SK-N-DZ (cell line): ENCODE data around the gene ASF1B.

Source experiments
- DNase-seq: peaks from one replicate; pipeline ENCODE4 v3.0.0-alpha.2; 2015; ENCODE audit warnings: low spot score

The ASF1B gene

DNA sequence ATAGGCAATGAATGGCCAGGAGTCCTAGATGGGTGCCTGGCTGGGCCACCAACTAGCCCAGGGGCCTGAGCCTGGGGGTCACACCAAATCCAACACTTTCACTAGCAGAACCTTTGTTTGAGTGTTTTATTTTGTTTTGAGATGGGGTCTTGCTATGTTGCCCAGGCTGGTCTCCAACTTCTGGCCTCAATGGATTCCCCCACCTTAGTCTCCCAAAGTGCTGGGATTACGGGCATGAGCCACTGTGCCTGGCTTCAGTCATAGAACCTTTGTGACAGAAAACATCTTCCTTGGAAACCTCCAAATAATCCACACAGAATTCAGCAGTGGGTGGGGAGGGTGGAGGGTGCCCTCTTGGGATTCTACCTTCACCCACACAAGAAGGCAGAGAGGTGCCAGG lies 24.9 kb downstream of the ASF1B start:
- DNase-seq = no peak

DNA sequence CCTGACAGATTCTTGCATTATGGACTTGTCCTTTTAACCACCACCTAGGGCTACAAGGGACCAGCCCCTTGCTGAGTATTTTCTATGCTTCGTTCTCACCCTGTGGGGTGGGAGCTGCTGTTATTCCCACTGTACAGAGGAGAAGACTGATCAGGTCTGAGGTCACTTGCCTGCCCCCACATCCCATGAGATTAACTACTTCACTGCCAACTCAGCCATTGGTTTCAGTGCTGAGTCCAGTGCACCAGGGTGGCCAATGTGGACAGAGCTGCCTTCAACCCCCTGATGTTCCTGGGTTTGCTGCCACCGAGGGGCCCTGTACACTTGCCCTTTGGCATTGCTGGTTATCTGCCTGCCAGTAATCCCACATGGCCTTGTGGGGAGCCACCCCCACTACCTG lies 25.7 kb downstream of the ASF1B start:
- DNase-seq = no peak

DNA sequence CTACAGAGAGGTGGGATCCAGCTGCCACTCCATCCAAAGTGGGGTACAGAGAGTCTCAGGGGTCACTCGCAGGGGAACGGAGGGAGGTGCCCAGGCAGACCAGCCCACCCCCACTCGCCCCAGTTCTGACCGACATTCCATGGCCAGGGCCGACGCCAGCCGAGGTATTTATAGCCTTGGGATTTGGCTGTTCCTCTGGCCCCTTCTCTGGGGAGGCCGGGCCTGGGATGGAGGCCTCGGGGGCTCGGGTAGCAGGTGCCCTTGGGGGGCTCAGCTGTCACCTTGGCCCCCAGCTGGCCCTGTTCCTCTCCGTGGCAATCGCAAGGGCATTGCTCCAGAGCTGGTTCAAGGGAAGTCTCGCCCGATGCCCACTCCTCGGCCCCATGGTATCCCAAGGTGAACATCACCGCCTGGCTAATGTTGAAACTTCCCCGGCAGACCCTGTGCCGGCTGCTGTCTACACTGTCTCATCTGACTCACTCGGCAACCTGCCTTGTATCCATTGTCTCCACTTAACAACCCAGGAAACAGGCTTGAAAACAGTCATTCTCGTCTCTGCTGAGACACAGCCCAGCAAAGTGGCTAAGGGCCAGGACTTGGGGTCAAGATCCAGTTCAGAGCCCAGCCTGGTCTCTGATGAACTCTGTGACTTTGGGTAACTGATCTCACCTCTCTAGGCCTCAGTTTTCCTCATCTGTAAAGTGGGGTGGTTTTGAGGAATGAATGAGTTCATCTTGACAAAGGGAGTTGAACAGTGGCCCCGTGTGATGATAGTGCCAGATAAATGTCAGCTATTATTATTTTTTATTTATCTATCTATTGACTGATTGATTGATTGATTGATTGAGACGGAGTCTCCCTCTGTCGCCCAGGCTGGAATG lies 28.6 kb downstream of the ASF1B start:
- no peak for DNase-seq

DNA sequence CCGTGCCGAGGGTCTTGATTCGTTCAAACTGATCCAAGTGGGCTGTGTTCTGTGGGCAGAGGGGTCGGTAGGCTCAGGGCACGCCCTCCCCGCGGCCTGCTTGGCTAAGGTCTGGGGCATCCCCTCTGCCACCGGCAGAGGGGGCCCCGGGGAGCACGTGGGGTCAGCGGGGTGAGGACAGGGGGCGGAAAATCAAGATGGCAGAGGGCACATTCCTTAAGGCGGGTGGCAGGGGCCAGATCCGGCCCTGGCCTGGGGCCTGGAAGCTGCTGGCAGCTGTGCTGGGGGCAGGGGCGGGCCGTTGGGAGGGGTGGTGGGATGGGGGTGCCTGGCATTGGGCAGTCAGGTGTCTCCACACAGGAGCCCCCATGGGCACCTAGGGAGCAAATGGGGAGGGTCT lies 29.5 kb downstream of the ASF1B start:
- DNase-seq = no peak

DNA sequence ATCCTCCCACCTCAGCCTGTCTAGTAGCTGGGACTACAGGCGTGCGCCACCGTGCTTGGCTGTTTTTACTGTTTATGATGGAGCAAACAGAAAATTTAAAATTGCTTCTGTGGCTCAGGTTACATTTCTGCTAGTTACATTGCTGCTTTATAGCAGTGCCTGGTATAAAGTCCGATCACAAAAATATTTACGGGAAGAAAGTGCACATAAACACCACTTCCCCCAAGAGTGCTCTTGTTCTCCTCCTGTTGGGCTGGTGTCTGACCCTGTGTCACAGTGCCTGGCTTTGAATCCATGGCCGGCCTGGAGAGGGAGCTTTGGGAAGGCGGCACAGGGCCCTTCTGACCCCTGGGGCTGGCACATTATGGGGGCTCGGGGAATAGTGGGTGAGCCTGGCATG lies 30.7 kb downstream of the ASF1B start:
- DNase-seq = no peak

DNA sequence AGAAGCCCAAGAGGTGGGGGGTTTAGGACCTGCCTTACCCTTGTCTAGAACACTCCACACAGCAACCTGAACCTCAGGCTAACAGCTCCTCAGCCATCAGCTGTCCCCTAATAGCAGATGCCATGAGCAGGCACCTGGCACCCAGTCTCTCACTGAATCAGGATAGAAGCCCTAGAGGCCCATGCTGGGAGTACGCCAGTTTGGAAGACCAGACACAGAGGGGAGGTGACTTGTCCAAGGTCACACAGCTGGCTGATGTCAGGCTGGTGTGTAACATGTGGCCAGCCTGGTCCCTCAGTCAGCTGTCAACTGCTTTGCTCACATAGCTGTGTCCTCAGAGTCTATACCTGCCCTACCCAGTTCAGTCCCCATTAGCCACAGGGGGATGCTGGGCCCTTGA lies 33.1 kb downstream of the ASF1B start:
- no peak for DNase-seq

DNA sequence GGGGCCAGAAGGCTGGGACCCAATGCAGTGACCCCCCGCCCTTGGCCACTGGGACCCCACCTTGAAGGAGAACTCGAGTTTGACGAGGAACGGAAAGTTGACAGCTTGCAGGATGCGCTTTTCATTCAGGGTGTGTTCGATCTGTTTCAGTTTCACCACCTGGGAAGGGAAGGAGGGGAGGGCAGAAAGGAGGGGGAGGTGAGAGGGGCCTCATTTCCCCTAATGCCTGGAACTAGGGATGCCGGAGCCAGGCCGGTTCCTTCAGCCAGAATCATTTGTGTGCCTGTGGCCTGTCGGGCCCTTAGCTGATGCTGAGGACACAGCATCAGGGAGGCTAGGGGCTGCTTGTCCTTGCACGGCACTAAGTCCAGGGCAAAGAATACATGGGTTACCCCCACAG lies 33.6 kb downstream of the ASF1B start:
- no peak for DNase-seq

DNA sequence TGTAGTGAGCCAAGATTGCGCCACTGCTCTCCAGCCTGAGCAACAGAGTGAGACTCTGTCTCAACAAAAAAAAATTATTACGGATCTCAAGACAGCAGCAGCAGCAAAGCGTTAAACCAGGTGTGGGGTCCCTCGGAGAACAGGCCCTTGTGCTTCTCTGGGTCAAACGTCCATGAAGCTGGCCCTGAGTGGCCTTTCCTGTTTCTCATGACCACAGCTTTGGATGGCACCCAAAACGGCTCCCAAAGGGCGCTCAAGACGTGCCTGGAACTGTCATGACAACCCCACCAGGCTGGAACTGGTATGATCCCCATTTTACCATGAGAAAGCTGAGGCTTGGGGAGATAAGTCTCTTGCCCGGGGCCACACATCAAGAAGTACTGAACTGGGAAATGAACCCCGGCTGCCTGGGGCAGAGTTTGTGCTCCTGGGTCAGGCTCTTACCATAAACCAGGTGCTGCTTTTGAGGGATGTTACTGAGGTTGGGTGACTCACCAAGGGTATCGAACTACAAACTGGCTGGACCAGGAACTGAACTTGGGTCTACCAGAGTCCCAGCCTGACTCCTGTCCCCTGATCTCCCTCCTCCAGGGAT lies 34.2 kb downstream of the ASF1B start:
- no peak for DNase-seq

DNA sequence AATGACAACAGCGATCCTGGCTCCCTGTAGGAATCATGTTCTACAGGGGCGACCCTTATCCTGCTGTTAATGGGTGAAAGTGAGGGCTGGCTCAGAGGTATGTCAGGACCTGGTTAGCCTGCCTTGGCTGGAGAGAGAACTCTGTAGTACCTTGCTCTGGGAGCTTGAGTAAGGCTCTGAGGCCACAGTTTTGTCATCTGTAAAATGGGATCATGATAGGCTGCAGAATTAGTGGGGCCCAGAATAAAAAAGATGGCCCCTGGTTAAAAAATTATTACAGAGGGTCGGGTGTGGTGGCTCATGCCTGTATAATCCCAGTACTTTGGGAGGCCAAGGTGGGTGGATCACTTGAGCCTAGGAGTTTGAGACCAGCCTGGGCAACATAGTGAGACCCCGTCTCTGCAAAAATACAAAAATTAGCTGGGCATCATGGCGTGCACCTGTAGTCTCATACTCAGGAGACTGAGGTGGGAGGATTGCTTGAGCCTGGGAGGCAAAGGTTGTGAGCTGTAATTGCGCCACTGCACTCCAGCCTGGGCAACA lies 35.3 kb downstream of the ASF1B start:
- no peak for DNase-seq

DNA sequence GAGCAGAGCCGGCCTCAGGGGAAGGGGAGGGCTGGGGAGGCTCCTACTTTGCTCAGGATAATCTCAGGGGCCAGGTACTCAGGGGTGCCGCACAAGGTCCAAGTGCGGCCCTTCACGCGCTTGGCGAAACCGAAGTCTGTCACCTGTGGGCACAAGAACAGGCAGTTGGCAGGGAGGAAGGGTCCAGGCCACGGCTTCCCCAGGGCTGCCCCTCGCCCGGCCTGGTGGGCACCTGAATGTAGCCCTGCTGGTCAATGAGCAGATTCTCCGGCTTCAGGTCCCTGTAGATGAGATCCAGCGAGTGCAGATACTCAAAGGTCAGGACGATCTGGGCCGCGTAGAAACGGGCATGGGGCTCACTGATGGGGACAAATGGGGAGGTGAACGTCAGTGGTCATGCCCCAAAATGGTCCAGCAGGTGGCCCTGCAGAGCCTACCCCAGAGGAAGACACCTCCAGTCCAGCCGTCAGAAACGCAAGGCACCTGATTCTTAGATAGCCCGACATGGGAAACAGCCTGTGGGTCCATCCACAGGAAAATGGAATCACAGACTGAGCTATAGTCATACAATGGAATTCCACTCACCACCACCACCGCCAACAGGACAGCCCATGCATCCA lies 38.7 kb downstream of the ASF1B start:
- DNase-seq = no peak

DNA sequence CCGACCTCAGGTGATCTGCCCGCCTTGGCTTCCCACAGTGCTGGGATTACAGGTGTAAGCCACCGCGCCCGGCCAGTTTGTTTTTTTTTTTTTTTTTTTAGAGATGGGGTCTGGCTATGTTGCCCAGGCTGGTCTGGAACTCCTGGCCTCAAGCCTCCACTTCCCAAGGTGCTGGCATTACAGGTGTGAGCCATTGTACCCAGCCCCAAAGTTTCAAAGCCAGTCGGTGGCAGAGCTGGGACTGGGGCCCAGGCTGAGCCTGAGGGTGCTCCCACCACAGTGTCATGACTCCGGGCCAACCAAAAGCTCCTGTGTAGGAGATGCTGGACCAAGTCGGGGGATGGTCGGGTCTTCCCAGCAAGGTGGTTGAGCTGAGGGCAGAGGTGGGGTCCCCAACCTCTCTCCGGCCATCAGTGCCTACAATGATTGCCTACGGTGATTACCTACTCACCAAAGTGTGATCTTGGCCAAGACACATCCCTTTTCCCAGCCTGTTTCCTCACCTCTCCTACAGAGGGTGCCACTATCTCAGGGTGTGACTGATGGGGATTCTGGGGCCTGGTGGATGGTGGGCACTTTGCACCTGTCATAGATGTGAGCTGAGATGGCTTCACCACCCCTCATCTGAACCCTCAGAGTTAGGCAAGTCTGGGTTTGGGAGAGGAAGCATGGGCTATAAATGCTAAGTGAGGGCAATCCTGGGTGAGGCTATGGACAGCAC lies 40.0 kb downstream of the ASF1B start:
- DNase-seq = no peak

DNA sequence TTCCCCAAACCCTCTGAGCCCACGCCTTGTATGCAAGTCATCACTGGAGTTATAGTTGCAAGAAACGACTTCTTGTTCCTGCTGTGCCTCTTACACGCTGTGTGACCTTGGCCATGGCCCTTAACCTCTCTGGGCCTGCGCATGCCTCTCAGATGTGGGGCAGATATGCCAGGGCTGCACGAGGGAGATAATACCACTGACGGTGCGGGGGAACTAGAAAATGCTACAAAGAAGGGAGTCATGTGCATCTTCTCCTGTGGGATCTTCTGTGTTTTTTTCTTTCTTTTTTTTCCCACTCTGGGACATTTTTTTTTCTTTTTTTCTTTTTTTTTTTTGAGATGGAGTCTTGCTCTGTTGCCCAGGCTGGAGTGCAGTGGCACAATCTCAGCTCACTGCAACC lies 41.5 kb downstream of the ASF1B start:
- DNase-seq = no peak

DNA sequence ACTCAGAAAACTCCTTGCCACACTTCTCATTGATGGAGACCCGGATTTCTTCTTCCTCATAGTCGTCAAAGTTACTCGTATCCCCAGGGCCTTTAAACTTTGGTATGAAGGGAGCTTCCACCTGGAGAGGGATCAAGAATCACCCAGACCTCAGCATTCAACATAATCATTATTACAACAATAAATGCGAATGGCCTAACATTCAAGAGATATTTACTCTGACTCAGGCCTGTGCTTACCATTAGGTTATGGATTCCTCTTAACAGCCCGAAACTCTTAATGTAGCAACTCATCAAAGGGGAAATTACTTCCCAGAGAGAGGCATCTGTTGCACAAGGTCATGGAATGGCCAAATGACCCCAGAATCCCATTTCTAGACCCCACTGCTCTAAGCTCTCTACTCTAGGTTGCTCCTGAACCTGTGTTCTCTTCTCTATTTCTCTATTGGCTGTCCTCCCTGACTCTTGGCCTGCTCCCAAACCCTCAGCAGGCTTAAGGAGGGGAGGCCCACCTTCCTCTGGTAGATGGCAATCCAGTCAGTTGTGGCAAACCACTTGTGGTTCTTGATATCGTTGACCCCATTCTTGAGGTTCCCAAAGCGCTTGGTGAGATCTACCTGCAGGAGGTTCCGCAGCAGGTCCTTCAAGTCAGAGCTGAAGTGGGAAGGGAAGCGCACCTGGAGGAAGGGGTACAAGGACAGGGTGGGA lies 43.1 kb downstream of the ASF1B start:
- DNase-seq = no peak

DNA sequence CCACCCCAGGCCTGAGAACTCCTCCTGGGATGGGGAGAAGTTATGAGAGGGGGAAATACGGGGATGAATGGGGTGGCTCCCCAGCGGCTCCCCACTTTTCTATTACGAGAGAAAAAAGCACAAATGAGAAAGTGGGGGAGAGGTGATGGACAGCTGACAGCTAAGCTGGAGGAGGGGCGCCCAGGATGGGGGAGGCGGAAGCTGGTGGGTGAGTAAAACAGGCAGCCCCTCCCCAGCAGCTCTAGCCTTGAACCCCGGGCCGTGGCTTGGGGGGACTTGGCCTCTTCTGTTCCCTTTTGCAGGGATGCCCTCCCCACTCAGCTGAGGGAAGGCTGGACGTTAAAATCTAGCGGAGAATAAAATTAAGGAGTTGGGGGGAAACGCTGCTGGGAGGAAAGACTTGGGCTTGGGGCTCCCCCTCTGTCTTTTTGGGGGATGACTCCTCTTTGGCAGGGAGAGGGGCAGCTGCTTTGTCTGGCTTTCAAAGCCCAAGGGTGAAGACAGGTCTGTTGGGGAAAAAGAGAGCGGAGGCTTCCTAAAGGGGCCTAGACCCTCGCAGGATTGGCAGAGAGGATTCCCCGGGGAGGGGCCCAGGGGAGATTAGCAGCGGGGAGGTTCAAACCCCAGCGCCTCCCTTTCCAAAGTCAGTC lies 44.5 kb downstream of the ASF1B start:
- DNase-seq = no peak

DNA sequence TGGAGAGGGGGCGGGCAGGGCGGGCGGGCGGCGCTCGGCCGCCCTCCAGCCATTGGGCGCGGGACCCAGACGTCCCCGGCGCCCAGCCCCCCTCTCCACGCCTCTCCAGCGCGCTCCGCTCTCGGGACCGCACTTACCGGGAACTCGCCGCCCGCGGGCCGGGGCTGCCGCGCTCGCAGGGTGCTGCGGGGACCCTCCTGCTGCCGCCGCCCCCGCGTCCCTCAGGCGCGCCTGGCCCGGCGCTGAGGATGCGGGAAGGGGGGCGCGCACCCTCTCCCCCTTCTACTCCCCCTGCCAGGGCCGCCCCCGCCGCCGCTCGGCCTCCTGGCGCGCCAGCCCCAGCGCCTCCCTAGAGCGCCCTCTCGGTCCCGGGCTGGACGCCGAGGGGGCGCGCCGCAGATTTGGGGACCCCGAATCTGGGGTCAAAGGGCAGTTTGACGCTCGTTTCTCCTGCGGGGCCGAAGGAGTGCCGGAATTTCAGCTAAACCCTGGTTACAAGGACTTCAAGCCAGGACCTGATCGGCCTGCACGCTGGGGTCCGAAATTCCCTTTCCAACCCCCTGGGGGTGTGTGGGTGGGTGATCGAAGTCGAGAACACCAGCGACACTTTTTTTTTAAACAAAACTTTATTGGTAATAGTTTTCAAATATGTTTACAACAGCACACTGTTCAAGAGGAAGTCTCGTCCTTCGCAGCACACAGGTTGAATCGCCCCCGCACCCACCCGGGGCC lies 45.1 kb downstream of the ASF1B start:
- peak; percentile 73 for DNase-seq

DNA sequence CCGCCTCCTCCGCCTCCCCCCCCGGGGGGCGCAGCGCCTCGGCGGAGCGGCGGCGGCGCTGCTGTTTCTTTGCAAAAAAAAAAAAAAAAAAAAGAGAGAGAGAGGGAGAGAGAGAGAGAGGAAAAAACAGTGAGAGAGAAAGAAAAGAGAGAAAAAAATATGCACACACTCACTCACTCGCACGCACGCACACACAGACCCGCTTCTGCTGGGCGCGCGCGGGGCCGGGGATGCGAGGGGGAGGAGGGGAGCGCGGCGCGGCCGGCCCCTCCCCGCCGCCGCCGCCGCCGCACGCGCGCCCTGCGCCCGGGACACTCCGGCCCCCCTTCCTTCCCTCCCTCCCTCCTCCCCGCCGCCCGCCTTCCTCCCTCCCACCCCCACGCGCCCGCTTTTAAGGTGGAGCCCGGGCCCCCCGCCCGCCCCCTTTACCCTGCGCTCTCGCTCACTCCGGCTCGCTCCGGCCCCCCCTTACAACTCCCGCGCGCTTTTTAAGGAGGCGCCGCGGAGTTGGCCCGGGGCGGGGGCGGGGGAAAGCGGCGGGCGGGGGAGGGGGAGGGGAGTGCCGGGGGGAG lies 45.8 kb downstream of the ASF1B start, which contains the start of gene SAMD1:
Gene SAMD1 (minus strand): TSS at position 243 of the 572 bp plus-strand sequence.
- peak; percentile 76 for DNase-seq

DNA sequence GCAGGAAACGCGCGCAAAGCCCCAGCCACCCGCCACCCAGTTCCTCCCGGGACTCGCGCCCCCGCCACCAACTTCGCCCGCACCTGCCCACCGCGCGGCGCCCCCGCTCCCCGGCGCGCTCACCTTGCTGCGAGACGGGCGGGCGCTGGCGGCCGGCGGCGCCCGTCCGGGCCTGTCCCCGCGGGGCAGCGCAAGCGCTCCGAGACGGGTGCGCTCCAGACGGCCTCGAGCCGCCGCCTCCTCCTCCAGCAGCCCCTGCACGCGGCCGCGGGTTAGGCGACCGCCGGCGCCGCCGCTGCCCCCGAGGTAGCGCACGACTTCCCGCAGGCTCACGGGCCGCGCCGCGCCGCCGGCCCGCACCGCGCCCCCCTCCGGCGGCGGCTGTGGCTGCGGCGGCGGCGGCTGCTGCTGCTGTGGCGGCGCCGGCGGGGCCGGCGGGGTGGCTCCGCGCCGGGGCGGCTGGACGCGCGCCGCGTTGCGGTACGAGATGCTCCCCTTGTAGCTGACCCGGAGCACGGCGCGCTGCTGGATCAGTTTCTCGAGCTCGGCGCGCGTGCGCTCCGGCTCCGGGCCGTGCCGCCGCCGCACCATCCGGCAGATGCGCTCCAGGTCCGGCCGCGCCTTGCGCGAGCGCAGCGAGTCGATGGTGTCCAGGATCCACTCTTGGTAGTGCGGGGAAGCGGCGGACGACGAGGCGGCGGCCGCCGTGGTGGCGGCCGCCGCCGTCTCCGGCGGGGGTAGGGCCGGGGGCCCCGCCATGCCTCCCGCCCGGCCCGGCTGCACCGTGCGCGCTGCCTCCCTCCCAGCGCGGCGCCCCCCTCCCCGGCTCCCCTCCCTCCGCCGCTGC lies 46.5 kb downstream of the ASF1B start:
- peak; percentile 32 for DNase-seq

DNA sequence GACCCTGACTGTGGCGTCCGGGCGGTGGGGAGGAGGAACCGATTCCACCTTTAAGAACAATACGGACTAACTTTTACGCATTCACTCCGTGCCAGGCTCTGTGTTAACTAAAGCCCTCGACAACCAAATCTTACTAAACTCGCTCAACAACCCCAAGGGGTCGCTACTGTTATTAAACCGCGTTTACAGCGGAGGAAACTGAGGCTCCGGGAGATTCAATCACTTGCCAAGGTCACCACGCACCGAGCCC lies 47.1 kb downstream of the ASF1B start:
- DNase-seq = no peak
